Occipital lobe (tissue), 2 donors: Measurements from ENCODE around the gene CRB3. TPM values are rescaled to one million over a fixed set of nuclear protein-coding genes. Genes with fewer than 3 reads are reported as not detected.
"Not testable (repeated sequence)": the region's sequence is repeated elsewhere in the genome, so short reads cannot be mapped to it uniquely, and the experiment has no call there.

Source experiments
- DNase-seq: peaks from one replicate; lab custom pipeline; 2025; lab: John Stamatoyannopoulos, UW
- total RNA-seq: library from RNA; depleted of rRNA; stranded (reverse); fragments of >200 nt; gene quantifications from one replicate; pipeline ENCODE4 v1.2.3, GENCODE V29; 2014

Gene CRB3
- total RNA-seq, 1 donor from 2014 or later, result not detected

DNA sequence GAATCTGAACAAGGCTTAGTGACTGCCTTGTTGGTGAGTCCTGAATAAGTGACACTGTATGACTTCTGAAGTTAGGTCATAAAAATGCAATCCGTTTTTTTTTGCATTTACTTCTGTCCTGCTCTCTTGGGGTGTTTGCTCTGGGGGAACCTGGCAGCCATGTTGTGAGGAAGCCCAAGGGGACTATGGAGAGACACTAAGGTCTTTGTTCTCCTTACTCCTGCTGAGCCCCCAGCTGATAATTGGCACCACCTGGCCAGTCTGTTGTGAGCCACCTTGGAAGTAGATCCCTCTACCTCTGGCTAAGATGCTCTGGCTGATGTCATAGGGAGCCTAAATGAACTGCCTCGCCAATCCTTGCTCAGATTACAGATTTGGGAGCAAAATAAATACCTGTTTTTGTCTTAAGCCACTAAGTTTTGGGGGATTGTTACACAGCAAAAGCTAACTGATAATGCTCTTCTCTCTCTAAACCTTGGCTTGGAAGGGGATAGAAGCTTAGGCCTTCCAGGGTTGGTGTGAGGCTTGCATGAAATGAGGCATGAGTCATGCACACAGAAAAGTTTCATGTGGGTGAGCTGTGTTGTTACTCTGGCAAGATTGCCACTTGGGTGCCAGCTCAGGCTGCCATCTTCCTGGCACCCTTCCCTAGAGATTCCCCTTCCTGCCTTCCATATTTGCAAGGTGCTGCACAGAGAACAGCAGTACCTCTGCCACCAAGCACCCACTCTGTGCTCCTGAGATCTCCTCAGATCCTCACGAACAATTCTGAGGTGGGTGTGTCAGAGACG, 27.9 kb downstream of the CRB3 start:
- DNase-seq, result peak; percentile 53

DNA sequence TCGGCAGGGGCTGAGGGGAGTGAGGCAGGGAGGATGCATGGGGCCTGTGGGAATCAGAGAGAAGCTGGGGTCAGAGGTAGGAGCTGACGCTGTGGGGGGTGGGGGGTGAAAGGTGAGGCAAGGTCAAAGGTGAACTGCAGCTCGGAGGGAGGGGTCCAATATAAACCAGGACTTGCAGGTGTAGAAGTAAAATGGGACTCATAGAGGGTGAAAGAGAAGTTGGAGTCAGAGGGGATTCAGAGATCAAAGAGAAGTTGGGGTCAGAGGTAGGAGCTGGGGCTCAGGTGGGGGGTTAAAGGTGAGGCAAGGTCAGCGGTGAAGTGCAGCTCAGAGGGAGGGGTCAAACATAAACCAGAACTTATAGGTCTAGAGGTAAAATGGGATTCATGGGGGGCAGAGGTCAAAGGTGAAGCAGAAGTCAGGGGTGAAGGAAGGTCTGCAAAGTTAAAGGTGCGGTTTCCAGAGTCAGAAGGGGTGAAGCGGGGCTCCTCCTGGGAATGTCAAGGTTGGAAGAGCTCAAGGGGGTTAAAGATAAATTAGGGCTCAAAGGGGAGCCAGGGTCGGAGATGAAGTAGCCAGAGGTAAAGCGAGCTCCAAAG, 30.5 kb downstream of the CRB3 start:
- DNase-seq, result no peak

DNA sequence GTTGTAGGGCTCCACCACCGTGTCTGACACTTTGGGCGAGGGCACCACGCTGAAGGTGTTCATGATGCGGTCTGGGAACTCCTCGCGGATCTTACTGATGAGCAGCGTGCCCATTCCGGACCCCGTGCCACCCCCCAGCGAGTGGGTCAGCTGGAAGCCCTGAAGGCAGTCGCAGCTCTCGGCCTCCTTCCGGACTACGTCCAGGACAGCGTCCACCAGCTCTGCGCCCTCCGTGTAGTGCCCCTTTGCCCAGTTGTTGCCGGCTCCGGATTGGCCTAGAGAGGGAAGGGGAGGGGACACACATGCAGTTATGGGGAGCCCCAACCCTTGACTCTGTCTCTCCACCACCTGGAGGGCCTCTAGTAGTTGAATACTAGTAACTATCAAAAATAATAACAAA, 31.9 kb downstream of the CRB3 start:
- DNase-seq, result no peak

DNA sequence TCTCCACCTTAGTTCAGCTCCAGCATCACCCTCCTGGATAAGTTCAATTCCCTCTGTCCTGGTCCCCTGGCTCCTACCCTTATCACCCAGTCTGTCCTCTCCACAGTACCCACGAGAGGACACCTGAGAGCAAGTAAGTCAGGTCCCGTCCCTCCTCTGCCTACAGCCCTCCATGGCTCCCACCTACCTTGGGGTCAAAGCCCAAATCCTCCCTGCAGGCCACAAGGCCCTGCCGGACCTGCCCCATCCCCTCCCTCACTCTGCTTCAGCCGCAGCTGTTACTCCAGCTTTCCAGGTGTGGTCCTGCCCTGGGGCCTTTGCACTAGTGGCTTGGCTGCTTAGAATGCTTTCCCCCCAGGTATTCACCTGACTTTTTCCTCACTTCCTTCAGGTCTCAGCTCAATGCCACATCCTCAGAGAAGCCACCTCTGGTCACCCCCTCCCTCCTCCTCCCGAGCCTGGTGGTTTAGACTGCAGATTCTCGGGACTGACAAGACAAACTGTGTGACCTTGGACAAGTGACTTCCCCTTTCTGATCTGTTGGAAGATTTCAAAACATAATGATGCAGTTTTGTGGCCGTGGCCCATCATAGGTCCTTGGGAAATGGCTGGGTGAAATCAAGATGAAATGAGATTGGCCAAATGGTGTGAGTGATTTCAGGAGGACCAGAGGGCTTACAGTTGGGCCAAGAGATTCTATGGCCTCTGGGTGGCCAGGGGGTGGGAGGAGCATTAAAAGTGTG, 34.4 kb downstream of the CRB3 start:
- no peak for DNase-seq

DNA sequence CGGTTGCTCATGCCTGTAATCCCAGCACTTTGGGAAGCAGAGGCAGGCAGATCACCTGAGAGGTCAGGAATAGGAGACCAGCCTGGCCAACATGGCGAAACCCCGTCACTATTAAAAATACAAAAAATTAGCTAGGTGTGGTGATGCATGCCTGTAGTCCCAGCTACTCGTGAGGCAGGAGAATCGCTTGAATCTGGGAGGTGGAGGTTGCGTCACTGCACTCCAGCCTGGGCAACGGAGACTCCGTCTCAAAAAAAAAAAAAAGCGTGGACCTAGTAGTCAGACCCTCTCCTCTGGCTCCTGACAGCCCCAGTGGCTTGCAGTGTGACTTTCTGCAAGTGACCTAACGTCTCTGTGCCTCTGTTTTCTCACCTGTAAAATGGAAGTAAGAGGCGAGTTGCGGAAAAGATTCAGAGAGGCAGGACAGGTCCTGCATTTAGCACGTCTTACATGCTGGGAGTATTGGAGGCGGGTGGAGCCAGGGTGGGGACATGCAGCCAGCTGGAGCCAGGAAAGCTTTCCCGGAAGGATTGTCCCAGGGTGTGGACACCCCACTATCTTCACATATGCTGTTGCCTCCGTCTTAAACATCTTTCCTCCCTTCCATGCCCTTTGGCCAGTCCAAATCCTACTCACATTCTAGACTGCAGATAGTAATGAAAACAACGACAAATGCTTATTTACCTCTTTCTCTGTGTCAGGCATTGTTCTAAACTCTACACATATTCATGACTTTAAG, 35.1 kb downstream of the CRB3 start:
- DNase-seq, result no peak

DNA sequence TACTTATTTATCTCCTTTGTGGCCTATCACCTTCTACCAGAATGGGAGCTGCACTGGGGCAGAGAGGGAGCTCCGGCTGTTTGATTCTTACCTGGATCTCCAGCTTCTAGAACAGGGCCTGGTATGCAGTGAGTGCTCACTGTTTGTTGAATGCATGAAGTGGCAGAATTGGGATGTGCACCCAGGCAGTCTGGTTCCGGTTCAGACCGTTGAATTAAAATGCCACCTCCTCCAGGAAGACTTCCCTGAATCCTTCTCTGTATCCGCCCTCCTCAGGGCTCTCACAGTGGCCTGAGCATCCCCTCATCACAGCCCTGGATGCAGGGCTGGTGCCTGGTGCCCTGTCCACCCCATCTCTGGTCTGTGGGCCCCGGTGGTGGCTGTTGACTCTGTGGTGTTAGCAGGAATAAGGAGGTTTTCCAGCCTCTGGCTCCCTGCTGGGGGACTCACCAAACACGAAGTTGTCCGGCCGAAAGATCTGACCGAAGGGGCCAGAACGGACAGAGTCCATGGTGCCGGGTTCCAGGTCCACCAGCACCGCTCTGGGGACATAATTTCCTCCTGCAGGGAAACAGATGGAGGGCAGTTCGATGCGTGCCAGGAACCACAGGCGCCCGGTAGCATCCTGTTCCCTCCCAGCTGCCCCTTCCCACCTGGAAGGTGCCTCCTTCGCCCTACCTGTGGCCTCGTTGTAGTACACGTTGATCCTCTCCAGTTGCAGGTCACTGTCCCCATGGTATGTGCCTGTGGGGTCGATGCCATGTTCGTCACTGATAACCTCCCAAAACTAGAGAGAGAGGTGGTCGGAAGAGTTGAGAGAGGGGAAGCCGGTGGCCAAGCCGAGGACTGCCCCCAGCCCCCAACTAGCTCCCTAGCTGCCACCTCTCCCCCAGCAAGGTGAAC, 37.0 kb downstream of the CRB3 start:
- DNase-seq, result no peak

DNA sequence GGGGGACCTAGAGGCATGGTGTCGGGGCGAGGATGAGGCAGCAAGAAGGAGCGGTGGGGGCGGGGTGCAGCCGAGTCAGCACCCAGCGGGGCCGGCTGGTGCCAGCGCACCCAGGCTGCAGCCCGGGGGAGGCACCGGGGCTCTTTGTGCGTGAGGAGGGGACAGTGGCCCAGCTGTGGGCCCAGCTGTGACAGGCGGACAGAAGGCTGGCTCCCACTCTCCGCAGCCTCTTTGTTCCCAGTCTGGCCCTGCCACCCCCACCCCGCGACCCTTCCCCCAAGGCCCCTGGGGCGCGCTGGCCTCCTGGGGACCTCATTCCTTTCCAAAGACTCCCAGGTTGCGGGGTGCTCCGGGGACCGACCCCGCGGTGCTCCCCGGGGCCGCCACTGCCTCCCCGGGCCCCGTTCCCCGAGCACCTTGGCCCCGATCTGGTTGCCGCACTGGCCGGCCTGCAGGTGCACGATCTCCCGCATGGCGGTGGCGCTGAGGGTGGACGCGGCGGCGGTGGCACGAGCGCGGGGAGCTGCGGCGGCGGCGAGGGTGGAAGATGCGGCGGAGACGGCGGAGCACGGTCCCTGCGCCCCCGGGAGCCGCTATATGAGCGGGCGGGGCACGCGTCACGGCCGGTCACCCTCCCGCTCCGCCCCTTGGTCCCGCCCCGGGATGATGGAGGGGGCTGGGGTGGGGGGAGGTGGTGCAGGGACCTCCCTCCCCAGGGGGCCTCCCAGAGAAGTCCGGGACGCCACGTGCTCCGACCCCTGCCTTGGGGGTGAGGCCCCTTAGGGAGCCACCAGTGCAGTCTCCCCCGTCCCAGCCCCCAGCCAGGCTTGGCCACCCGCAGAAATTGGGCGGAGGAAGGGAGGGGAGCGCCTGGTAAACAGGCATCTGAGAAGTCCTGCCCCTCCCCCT, 37.9 kb downstream of the CRB3 start, which contains the start of gene TUBB4A:
Gene TUBB4A (minus strand): TSS at position 570 of the 909 bp plus-strand sequence. CDS start 97 bp downstream, at position 473.
- peak; percentile 75 for DNase-seq

DNA sequence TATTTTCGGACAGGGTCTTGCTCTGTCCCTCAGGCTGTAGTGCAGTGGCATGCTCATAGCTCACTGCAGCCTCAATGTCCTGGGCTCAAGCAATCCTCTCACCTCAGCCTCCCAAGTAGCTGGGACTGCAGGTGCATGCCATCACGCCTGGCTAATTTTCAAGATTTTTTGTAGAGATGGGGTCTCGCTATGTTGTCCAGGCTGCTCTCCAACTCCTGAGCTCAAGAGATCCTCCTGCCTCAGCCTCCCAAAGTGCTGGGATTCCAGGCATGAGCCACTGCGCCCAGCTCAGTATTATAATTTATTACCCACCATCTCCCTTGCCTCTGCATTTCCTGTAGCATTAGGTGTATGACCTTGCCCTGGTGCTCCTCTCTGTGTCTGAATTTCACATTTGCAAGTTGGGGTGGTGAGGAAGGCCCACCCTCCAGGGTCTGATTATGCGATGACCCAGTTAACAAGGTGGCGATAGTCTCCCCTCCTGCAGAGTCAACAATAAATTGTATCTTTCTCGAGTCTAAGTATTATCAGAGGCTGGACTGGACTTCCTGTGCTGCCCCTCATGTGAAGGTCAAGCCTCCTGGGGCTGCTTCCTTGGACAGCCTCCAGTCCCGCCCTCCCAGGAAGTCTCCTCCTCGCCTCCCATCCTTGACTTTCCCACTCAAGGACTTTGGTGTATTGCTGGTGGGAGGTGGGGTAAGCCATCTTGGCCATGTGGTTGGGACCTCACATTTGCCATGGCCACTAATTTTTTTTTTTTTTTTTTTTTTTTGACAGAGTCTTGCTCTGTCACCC, 39.5 kb downstream of the CRB3 start:
- DNase-seq, result no peak

DNA sequence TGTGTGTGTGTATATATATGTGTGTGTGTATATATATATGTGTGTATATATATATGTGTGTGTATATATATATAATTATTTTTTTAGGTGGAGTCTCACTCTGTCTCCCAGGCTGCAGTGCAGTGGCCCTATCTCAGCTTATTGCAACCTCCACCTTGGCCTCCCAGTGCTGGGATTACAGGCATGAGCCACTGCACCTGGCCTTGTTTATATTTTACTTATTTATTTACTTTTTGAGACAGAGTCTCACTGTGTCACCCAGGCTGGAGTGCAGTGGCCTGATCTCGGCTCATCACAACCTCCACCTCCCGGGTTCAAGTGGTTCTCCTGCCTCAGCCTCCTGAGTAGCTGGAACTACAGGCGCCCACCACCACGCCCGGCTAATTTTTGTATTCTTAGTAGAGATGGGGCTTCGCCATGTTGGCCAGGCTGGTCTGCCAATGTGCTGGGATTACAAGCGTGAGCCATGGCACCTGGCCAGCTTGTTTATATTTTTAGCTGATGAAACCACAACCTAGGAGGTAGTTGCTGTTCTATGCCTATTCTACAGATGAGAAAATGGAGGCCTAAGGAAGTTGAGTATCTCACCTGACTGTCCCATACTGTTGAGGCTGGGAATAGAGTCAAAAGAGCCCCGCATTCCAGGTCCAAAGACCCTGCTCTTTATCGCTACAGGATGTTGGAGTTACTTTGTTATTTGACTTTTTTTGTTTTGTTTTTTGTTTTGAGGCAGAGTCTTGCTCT, 44.1 kb downstream of the CRB3 start:
- not testable (repeated sequence) for DNase-seq

DNA sequence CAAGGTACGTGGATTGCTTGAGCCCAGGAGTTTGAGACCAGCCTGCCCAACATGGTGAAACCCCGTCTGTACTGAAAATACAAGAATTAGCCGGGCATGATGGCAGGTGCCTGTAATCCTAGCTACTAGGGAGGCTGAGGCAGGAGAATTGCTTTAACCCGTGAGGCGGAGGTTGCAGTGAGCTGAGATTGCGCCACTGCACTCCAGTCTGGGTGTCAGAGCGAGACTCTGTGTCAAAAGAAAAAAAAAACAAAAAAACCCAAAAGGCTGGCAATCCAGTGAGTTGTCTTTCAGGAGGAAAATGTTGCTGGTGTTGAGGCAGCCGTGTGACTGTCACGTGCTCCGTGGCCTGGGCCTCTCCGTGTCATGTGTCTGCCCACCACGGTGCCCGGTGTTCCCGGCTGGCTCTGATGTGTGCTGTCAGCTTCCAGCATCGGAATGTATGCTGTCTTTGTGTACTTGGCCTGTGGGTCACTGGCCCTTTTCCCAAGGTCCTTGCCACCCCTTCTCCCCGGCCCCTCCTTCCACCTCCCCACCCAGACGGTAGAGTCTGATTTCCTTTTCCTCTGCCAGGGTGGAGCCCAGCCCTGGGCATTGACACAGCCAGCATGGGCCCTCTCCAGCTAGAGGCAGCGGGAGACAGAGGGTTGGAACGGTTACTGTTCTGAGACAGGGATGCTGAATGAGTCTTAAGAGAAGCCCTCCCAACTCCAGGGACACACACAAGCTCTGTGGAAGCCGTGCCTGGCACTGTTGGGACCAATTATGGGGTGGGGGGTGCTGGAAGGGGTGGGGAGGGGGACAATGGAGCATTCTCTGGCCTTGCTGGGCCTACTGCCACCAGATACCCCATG, 45.3 kb downstream of the CRB3 start:
- peak; percentile 94 for DNase-seq

DNA sequence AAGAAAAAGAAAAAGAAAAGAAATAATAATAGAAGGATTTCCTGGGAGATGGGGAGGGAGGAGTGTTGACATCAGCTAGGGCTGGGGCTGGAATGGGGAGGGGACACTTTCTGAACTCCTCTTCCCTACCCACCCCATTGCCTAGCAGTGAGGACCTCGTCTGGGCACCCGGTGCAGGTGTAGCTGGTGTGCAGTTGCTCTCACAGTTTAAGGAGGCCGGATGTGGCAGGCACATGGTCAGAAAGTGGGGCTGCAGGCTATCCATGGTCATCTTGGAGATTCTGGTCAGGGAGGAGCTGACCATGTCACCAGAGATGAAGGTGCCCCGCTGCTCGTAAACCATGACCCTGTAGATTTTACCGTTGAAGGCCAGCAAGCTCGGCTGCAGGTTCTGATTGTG, 46.5 kb downstream of the CRB3 start:
- no peak for DNase-seq

DNA sequence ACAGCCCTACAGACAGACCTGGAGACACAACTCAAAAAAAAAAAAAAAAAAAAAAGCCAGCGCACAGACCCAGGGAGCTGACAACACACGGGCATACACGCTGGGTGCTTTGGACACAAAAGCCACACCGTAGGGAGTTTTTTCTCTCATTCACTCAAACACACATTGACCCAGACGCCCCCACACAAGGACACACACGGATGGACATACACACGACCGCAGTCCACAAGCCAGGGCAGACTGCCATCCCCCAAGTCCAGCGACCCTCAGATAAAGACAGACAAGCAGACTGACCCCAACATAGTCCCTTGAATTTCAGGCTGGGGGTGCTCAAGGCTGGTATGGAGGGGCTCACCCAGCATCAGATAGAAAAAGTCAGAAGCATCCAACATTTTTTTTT, 50.0 kb downstream of the CRB3 start:
- DNase-seq, result no peak

DNA sequence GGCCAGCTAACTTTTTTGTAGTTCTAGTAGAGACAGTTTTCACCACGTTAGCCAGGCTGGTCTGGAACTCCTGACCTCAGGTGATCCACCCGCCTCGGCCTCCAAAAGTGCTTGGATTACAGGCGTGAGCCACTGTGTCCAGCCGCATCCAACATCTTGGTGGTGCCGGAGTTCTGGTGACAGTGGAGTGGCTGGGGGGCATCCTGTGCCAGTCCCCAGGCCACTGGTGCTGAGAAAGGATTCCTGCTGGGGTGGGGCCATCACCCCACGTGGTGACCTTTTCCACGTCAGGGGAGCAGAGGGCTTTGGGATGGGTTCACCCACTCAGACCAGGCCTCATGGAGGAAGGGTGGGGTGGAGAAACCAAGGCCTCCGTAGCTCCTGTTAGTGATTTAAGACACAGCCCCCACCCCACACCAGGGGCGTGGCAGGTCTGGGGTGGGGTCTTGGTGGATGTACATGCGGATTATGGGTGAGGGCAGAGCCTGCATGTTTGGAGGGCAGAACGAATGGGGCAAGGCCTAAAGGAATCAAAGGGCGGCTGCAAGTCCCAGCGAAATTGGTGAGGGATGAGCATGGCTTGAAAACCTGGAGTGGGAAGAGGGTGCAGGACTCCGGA, 51.0 kb downstream of the CRB3 start:
- DNase-seq, result no peak

DNA sequence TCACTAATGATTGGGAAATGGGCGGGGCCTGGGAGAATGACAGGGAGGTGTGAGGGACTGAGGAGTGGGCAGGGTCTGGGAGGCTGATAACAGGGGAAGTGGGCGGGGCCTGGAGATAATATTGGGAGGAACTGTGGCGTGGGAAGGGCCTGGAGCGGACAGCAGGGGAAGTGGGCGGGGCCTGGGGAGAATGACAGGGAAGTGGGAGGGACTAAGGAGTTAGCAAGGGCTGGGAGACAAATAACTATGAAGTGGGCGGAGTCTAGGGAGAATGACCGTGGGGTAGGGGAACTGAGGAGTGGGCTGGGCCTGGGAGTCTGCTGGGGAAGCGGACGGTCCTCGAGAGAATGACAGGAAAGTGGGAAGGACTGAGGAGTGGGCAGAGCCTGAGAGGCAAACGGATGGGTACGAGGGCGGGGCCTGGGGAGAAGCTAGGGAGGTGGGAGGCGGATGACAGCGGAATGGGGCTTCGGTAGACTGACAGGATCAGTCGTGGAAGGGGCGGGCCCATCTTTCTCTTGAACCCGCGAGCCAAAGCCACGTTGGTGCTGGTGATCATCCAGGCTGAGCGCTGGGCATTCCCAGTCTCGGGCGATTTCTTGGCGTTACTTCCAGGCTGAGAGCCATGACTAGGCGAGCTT, 52.1 kb downstream of the CRB3 start:
- DNase-seq, result peak; percentile 96
